ENCODE data around the gene RANBP17. TPM values are rescaled to one million over a fixed set of nuclear protein-coding genes. Genes with fewer than 3 reads are reported as not detected.

RANBP17 gene
- total and polyA plus RNA-seq, 2 of the 4 experiments (the other 2 are of a cell fraction): 8.2 to 29.0 TPM

DNA sequence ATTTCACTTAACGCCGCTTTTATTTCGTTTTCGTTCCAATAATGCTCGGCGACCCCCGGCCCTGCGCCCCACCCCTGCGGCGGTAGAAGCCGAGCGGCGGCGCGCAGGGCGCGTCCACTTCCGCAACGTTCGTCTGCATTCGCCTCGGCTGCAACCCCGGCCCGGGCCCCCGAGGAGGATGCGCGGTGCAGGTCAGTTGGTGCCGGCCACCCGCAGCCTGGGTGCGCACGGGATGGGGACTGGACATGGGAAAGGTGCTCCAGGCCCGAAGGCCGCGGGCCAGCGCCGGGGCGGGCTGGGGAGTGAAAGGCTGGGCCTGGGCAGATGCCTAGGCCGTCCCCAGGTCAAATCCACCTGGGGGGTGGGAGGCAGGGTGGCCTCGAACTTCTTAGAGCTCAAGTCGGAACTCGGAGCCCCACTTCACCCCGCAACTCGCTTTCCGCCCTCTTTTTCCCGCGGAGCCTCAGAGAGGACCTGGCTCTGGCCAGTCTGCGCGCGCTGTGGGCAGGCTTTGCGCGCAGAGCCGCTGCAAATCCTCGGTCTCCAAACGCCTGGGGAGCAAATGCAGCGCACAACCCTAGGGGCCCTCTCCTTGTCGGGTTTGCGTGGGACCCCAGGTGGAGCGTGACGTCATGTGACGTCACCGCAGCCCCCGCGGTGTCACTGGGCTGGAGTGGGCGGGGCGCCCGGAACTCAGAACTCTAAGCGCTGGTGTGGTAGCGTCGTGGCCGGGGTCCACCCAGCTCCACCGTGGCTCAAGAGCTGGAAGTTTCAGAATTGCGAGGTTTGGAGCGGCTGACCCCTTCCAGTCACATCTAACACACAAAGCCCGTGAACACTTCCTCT is 450.5 kb downstream of the RANBP17 start:
- peaks cover 3% of the 10 kb centered on the region; the same call in 1 of the 2 replicates for H3K4me1 ChIP-seq (ENCODE audit: control insufficient read depth, insufficient read depth, low read length)
- no peak overlapping the region for H2AK5ac ChIP-seq (ENCODE audit: low read depth, low read length)
- no peak overlapping the region for H4K5ac ChIP-seq (ENCODE audit: low read depth, low read length)
- no peak for ATAC-seq (ENCODE audit: low read depth)
- H3K23ac ChIP-seq (ENCODE audit: low read depth, low read length): no peak overlapping the region
- ChIA-PET CTCF (no interaction called here), POLR2A (ENCODE audit: unreplicated experiment) (no interaction called here)
- dilution Hi-C loops (cut with HindIII; ENCODE audit: low sequenced_read_pairs, unreplicated experiment) (no loop called here), intact Hi-C loops (cut with micrococcal nuclease) (no loop called here), in situ Hi-C loops (cut with MboI; ENCODE audit: low sequenced_read_pairs) (no loop called here)
- no TSS peak for BruUV-seq (replicated peaks)
- no peaks in the 10 kb centered on the region for H3K9me1 ChIP-seq (ENCODE audit: insufficient read depth, low read length)
- H2BK5ac ChIP-seq (ENCODE audit: low read depth, low read length, poor library complexity, severe bottlenecking): no peak overlapping the region
- H3K79me1 ChIP-seq (ENCODE audit: low read depth in 1 of 2, low read length in 2 of 2): no peaks in the 10 kb centered on the region
- TF ChIP-seq, protein P1, sequence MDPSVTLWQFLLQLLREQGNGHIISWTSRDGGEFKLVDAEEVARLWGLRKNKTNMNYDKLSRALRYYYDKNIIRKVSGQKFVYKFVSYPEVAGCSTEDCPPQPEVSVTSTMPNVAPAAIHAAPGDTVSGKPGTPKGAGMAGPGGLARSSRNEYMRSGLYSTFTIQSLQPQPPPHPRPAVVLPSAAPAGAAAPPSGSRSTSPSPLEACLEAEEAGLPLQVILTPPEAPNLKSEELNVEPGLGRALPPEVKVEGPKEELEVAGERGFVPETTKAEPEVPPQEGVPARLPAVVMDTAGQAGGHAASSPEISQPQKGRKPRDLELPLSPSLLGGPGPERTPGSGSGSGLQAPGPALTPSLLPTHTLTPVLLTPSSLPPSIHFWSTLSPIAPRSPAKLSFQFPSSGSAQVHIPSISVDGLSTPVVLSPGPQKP (IDR thresholded peaks at IDR 0.05; ENCODE audit: borderline replicate concordance, low read depth, low read length): no peak
- TF ChIP-seq FOS (IDR thresholded peaks at IDR 0.05; ENCODE audit: low read depth, low read length): no peak
- no peak for TF ChIP-seq NFE2L2 (IDR thresholded peaks at IDR 0.05; ENCODE audit: low read depth, low read length)
- no peak for TF ChIP-seq RFX5 (IDR thresholded peaks at IDR 0.05; ENCODE audit: low read depth, low read length)
- TF ChIP-seq CEBPB (IDR thresholded peaks at IDR 0.05; ENCODE audit: low read depth, low read length): no peak
- TF ChIP-seq, protein P2, sequence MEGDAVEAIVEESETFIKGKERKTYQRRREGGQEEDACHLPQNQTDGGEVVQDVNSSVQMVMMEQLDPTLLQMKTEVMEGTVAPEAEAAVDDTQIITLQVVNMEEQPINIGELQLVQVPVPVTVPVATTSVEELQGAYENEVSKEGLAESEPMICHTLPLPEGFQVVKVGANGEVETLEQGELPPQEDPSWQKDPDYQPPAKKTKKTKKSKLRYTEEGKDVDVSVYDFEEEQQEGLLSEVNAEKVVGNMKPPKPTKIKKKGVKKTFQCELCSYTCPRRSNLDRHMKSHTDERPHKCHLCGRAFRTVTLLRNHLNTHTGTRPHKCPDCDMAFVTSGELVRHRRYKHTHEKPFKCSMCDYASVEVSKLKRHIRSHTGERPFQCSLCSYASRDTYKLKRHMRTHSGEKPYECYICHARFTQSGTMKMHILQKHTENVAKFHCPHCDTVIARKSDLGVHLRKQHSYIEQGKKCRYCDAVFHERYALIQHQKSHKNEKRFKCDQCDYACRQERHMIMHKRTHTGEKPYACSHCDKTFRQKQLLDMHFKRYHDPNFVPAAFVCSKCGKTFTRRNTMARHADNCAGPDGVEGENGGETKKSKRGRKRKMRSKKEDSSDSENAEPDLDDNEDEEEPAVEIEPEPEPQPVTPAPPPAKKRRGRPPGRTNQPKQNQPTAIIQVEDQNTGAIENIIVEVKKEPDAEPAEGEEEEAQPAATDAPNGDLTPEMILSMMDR (conservative IDR thresholded peaks at IDR 0.05; ENCODE audit: low read depth, low read length): no peak
- no peak overlapping the region for H2AK9ac ChIP-seq (replicated peaks; ENCODE audit: low read depth, low read length, poor library complexity)
- no peak overlapping the region for H3K4ac ChIP-seq (ENCODE audit: low read depth, low read length)
- H3K9me3 ChIP-seq (ENCODE audit: control insufficient read depth, insufficient read depth, low read length): peaks cover 21% of the 10 kb centered on the region
- H2BK120ac ChIP-seq (ENCODE audit: low read depth, low read length): no peak overlapping the region
- H3K4me3 ChIP-seq (ENCODE audit: insufficient read depth, low read depth, low read length): no peak overlapping the region; the same call in 1 of the 2 replicates
- no peak overlapping the region for H3K56ac ChIP-seq (ENCODE audit: extremely low read depth, insufficient read depth, low read length)
- H3K9ac ChIP-seq (ENCODE audit: low read depth, low read length): no peak overlapping the region
- H4K8ac ChIP-seq (ENCODE audit: low read depth in 2 of 2, low read length in 2 of 2): no peak overlapping the region
- peaks cover 12% of the 10 kb centered on the region for H4K20me1 ChIP-seq (ENCODE audit: insufficient read depth, low read length)
- no peak overlapping the region for H3K27ac ChIP-seq (ENCODE audit: insufficient read depth, low read length)
- H3K4me2 ChIP-seq (ENCODE audit: low read depth, low read length): no peak overlapping the region; the same call in 1 of the 2 replicates
- H2AFZ ChIP-seq (replicated peaks; ENCODE audit: low read length, poor library complexity): peak overlapping the region; percentile 21
- H4K91ac ChIP-seq (ENCODE audit: insufficient read depth, low read depth, low read length): no peak overlapping the region
- no peak overlapping the region for H2BK15ac ChIP-seq (ENCODE audit: low read depth, low read length)
- no peaks in the 10 kb centered on the region for H3K36me3 ChIP-seq (ENCODE audit: control insufficient read depth, insufficient read depth, low read length)
- no peak overlapping the region for H3K14ac ChIP-seq (replicated peaks; ENCODE audit: low read depth, low read length)
- peaks cover 99% of the 10 kb centered on the region for H3K27me3 ChIP-seq (ENCODE audit: control insufficient read depth, insufficient read depth, low read length)
- no peak for DNase-seq
- H2BK20ac ChIP-seq (ENCODE audit: low read depth, low read length): no peak overlapping the region
- H3K18ac ChIP-seq (ENCODE audit: low read depth, low read length): no peak overlapping the region
- 3% methylated on average over 43 of the region's 74 CpGs; no CpG with 5 or more reads in 1 of the 2 experiments for whole genome bisulfite sequencing, 2 experiments (ENCODE audit: extremely low coverage in 2 of 2, insufficient read length in 1 of 2)

All from IMR-90 (cell line).